NK-92 treated with Interleukin-12 subunit alpha and Interleukin-12 subunit beta, amount 100 ng/mL, for 24 hours (cell line): ENCODE results near the gene MRAS.
"Not testable (repeated sequence)": the region's sequence is repeated elsewhere in the genome, so short reads cannot be mapped to it uniquely, and the experiment has no call there.

Source experiments
- DNase-seq: peaks from one replicate; lab custom pipeline; 2025; lab: John Stamatoyannopoulos, UW

The MRAS gene

GRCh38 chr3:138389841-138390581, 41.6 kb downstream of the MRAS start:
- no peak for DNase-seq

GRCh38 chr3:138390582-138390932, 42.2 kb downstream of the MRAS start:
- no peak for DNase-seq

- no peak for DNase-seq
Measured at GRCh38 chr3:138394156-138394555, 45.8 kb downstream of the MRAS start.

GRCh38 chr3:138394686-138395085, 46.3 kb downstream of the MRAS start:
- no peak for DNase-seq

GRCh38 chr3:138395865-138396751, 47.7 kb downstream of the MRAS start:
- no peak for DNase-seq

- DNase-seq: no peak
Measured at GRCh38 chr3:138396752-138397410, 48.5 kb downstream of the MRAS start.

- DNase-seq: no peak
Measured at GRCh38 chr3:138397983-138398382, 49.6 kb downstream of the MRAS start.

- no peak for DNase-seq
Measured at GRCh38 chr3:138398791-138399575, 50.6 kb downstream of the MRAS start.

GRCh38 chr3:138399766-138400165, 51.4 kb downstream of the MRAS start:
- no peak for DNase-seq

GRCh38 chr3:138400651-138401070, 52.3 kb downstream of the MRAS start:
- DNase-seq: no peak

GRCh38 chr3:138401834-138402233, 53.5 kb downstream of the MRAS start:
- DNase-seq: no peak

GRCh38 chr3:138404121-138404520, 55.7 kb downstream of the MRAS start:
- no peak for DNase-seq

- no peak for DNase-seq
Measured at GRCh38 chr3:138405001-138405400, 56.6 kb downstream of the MRAS start.

- DNase-seq: no peak
Measured at GRCh38 chr3:138405486-138405885, 57.1 kb downstream of the MRAS start.

GRCh38 chr3:138406606-138407005, 58.2 kb downstream of the MRAS start:
- no peak for DNase-seq

- DNase-seq: no peak
Measured at GRCh38 chr3:138407236-138407907, 59.0 kb downstream of the MRAS start.

- no peak for DNase-seq
Measured at GRCh38 chr3:138408751-138409570, 60.6 kb downstream of the MRAS start.

GRCh38 chr3:138412821-138413551, 64.6 kb downstream of the MRAS start:
- no peak for DNase-seq

GRCh38 chr3:138416236-138416635, 67.9 kb downstream of the MRAS start:
- not testable (repeated sequence) for DNase-seq

- peak; percentile 38 for DNase-seq
Measured at GRCh38 chr3:138417559-138417982, 69.2 kb downstream of the MRAS start.
